HG02884 (cell line): ENCODE measurements around the gene ABCC4.

ENCODE experiments used
- ATAC-seq: cut with Tn5 transposase; IDR thresholded peaks from one replicate; pipeline ENCODE4 v1.9.1; 2021; ENCODE audit warnings: mild to moderate bottlenecking, moderate library complexity; ENCODE audit not compliant: unreplicated experiment

Gene ABCC4

DNA sequence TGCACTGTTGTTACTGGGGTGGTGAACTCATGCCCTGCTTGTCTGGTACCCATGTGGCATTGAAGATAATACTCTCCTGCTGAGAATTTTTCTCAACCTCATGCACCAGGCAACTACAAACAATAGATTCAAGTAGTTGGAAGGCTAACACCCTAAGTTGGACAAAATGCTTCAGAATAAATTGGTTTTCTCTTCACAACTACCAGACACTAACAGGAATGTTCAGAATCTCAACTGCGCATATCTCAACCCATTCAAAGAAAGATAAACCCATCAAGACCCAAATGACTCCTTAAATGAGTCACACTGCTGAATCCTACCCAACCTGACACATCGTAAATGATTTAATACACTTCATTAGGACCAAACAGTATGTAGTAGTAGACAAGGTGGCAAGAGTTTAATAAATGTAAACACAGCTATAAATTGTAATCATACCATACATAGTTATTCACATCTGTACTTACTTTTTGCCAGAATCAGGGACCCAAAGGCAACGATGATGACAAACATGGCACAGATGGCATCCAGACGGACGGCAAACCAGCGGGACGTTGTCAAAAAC, 227.4 kb downstream of the ABCC4 start:
- no peak for ATAC-seq

DNA sequence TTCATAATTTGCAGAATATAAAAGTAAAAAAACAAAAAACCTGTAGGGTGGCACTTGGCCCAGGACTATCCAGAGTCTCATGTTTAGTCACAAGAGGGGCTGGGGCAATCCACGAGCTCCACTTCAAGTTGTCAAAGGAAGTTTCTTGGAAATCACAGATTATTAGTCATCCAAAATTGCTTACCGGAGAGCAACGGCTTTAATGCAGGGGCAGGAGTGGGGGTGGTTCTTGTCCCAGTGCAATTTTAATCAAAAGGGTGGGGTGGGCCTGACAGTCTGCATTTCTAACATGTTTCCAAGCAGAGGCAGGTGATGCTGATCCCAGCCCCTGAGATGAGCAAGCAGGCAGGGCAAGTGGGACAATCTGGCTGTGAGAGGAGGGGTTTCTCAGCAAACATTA, 233.9 kb downstream of the ABCC4 start:
- ATAC-seq, result no peak

DNA sequence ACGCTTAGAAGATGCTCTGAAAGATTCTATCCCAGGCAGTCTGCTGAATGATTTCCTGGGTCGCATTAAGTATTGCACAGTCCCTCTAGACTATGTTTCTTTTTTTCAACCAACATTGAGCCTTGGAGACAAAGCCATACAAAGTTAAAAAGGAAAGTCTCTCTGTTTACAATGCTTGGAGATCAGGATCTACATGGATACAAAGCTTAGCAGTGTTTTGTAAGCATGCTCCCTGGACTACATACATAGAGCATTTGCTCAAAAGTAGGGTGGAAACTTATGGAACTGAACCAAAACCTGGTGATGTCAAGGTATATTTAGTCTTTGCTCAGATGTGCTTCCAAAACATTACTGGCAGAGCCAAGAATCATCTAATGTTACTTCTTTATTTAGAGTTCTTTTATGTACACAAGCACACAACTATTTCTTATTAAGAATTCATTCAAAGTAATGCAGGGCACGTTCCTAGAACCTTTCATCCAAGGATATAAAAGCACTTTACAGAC, 241.2 kb downstream of the ABCC4 start:
- ATAC-seq, result no peak

DNA sequence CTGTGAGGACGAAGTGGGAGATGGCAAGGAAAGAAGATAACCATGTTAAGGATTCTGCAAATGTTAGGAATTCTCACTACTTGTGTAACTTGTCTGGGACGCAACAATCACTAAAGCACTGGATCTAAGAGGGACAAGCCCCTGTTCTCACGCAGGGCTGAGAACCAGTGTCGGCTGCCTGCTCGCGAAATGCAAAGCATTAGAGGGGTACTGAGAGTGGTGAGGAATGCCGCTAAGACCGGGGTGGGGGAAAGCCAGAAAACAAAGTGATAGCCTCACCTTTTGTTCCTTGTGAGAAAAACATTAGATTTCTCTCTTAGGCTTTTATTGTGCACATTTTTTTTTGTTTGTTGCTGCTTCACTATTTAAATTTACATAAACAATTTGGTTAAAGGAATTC, 241.9 kb downstream of the ABCC4 start:
- ATAC-seq, result no peak

- no peak for ATAC-seq
Observed at GRCh38 chr13:95058680-95059079, 242.6 kb downstream of the ABCC4 start.

DNA sequence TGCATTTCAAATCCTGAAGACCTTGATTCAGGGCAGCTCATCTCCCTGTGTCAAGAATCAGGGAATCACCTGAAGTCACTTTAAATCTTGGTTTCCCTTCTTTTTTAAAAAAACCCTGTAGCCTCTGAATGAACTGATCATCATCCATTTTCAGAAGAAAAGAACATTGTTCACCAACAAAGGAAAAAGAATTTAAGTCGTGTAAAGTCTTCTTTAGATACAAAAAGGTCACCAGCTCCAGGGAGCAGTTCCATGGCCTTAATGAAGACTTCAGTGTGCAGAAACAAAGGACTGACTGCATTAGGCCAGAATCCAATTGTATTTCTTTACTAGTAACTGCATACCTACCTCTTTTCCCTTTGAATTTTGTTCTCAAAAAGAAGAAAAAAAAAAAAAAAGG, 245.0 kb downstream of the ABCC4 start:
- ATAC-seq, result no peak

- peak; percentile 80 for ATAC-seq
Observed at GRCh38 chr13:95050800-95051615, 250.2 kb downstream of the ABCC4 start.

- ATAC-seq, result no peak
Observed at GRCh38 chr13:95049772-95050171, 251.5 kb downstream of the ABCC4 start.

- ATAC-seq, result no peak
Observed at GRCh38 chr13:95044452-95045205, 256.6 kb downstream of the ABCC4 start.

DNA sequence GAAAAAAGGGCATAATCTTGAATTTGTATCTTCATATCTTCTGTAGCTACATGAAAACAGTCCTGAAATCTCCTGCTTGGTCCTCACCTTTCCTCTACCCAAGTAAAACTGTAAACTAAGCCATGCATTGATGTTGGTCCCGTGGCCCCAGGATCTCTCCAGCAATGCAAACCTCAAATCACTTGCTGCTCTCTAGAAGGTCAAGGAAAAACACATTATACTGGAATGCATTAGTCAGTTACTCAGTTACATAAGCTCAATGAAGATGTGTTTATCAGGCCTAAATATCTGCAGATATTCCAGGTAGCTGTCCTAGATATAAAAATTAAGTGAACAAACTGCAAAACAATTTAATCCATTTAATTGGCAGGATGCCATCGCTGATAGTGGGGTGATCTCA, 261.8 kb downstream of the ABCC4 start:
- ATAC-seq, result no peak

- no peak for ATAC-seq
Observed at GRCh38 chr13:95038949-95039348, 262.3 kb downstream of the ABCC4 start.

- ATAC-seq, result no peak
Observed at GRCh38 chr13:95035311-95036109, 265.7 kb downstream of the ABCC4 start.

GRCh38 chr13:95033890-95034289, 267.4 kb downstream of the ABCC4 start:
- ATAC-seq, result peak; percentile 67

DNA sequence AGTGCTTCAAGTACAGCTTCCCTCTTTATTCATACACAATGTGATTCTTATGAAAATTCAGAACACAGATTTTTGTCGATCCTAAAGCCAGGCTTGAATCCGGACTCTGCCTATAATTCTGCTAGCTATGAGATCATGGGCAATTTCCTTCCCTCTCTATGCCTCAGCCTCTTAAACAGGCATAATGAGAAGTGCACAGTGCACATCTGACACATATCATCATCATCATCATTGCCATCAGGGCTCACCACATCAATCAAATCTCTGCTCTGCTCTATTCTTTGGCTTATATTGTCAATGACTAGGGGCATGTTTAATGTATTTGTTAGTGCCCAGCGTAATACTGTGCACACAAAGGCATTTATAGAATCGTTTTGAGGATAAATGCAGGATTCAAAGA, 269.1 kb downstream of the ABCC4 start:
- no peak for ATAC-seq

GRCh38 chr13:95030821-95031343, 270.4 kb downstream of the ABCC4 start:
- no peak for ATAC-seq

GRCh38 chr13:95027638-95028037, 273.6 kb downstream of the ABCC4 start:
- no peak for ATAC-seq

- ATAC-seq, result no peak
Observed at GRCh38 chr13:95025116-95025515, 276.1 kb downstream of the ABCC4 start.

DNA sequence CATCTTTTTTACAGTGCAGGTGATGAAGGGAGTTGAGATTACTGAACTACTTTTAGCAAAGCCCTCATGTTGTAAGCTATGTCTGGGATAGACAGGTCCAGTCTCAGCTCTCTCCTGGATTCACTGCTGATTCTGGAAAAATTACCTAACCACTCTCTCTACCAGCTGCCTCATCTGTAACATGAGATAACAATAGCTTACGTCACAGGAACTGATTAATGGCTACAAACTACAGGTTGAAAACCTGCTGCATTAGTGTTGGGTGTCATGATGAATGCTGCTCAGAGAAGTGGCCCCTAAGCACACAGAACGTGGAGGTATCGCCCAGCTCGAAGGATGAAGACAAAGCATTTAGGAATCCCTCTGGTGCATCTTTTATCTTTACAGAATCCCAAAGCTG, 277.8 kb downstream of the ABCC4 start:
- ATAC-seq, result no peak

GRCh38 chr13:95020298-95020987, 280.8 kb downstream of the ABCC4 start:
- no peak for ATAC-seq

GRCh38 chr13:95019886-95020285, 281.4 kb downstream of the ABCC4 start:
- no peak for ATAC-seq
